Endothelial cell of umbilical vein (primary cell): ENCODE results near the gene IL1RL2. TPM values are rescaled to one million over a fixed set of nuclear protein-coding genes. Genes with fewer than 3 reads are reported as not detected.

ENCODE experiments used
- BruUV-seq: library from RNA; stranded (reverse); fragments of 400-500 nt; replicated peaks from 2 replicates; lab custom pipeline; 2021; lab: Mats Ljungman, UMichigan
- CTCF ChIA-PET: fragments of 300-600, 350-600 bp; sonication (Branson Sonifier 250); formaldehyde crosslinking; loops from one replicate; lab custom pipeline; 2021; ENCODE audit warnings: antibody characterized with exemption, inconsistent platforms; lab: Charles Lee
- POLR2A ChIA-PET: fragments of 300-600, 350-600 bp; sonication (Branson Sonifier 250); formaldehyde crosslinking; loops from one replicate; lab custom pipeline; 2021; ENCODE audit warnings: antibody characterized with exemption, inconsistent platforms; lab: Charles Lee
- DNase-seq: peaks from one replicate; pipeline ENCODE4 v3.0.0-alpha.2; 2011; ENCODE audit warnings: low read depth, low spot score
- FAIRE-seq: peaks from 2 replicates; lab custom pipeline; 2011; peaks lifted over from hg19 to GRCh38; lab: Jason Lieb, UNC
- H2AFZ ChIP-seq: 2 replicates; pipeline ENCODE4 v1.6.0; 2012; ENCODE audit warnings: low read depth, low read length, control low read depth, inconsistent platforms
- H3K27ac ChIP-seq: 2 replicates; pipeline ENCODE4 v1.5.1; 2011; ENCODE audit warnings: low read depth, mild to moderate bottlenecking, control low read depth, low read length, moderate library complexity; ENCODE audit not compliant: insufficient read depth
- H3K27me3 ChIP-seq, 2 experiments: 2 replicates each; pipeline versions ENCODE4 v1.6.0 to v1.6.1; 2011; ENCODE audit warnings: low read length in 2 of 2, mixed read lengths in 1 of 2; ENCODE audit not compliant: control insufficient read depth in 2 of 2, insufficient read depth in 2 of 2
- H3K36me3 ChIP-seq, 2 experiments: 2 replicates in 1 of 2; 3 replicates in 1 of 2; pipeline ENCODE4 v1.5.1; 2011; ENCODE audit warnings: low read length in 2 of 2, mild to moderate bottlenecking in 1 of 2, moderate library complexity in 1 of 2; ENCODE audit not compliant: control insufficient read depth in 2 of 2, insufficient read depth in 2 of 2; ENCODE audit errors: extremely low read depth in 1 of 2
- H3K4me1 ChIP-seq: 3 replicates; pipeline ENCODE4 v1.5.1; 2011; ENCODE audit warnings: mild to moderate bottlenecking, low read length; ENCODE audit not compliant: control insufficient read depth, insufficient read depth; ENCODE audit errors: extremely low read depth
- H3K4me2 ChIP-seq: 2 replicates; pipeline ENCODE4 v1.6.1; 2011; ENCODE audit warnings: low read length, control low read depth, mixed read lengths; ENCODE audit not compliant: insufficient read depth
- H3K4me3 ChIP-seq, 3 experiments: fragments of 200-600 bp in 1 of 3; sonication (generic), shearing (Covaris generic) in 1 of 3; replicated peaks in 1 of 3; 2 replicates each; pipeline ENCODE4 v1.5.1; 2011 to 2016; ENCODE audit warnings: control low read depth in 3 of 3, low read length in 3 of 3, mild to moderate bottlenecking in 2 of 3, inconsistent platforms in 1 of 3, low read depth in 1 of 3, moderate library complexity in 1 of 3; ENCODE audit not compliant: insufficient read depth in 1 of 3
- H3K79me2 ChIP-seq: 2 replicates; pipeline ENCODE4 v1.6.0; 2012; ENCODE audit warnings: low read length, inconsistent platforms; ENCODE audit not compliant: control insufficient read depth, insufficient read depth
- H3K9ac ChIP-seq: replicated peaks from 2 replicates; pipeline ENCODE3; 2011; ENCODE audit warnings: low read length, control low read depth; ENCODE audit not compliant: insufficient read depth; ENCODE audit errors: extremely low read depth
- H3K9me1 ChIP-seq: replicated peaks from 3 replicates; pipeline ENCODE4 v1.6.0; 2011; ENCODE audit warnings: mild to moderate bottlenecking, low read length; ENCODE audit not compliant: control insufficient read depth, insufficient read depth; ENCODE audit errors: extremely low read depth
- H3K9me3 ChIP-seq: replicated peaks from 2 replicates; pipeline ENCODE4 v1.5.1; 2012; ENCODE audit warnings: low read length, inconsistent platforms; ENCODE audit not compliant: control insufficient read depth, insufficient read depth
- H4K20me1 ChIP-seq: replicated peaks from 2 replicates; pipeline ENCODE3; 2011; ENCODE audit warnings: mild to moderate bottlenecking, low read length; ENCODE audit not compliant: control insufficient read depth, insufficient read depth; ENCODE audit errors: extremely low read depth
- EZH2 ChIP-seq: IDR thresholded peaks from 2 replicates; pipeline ENCODE4 v1.6.1; 2012; ENCODE audit warnings: borderline replicate concordance, low read depth, mild to moderate bottlenecking, moderate library complexity, low read length, inconsistent platforms; ENCODE audit not compliant: severe bottlenecking
- FOS ChIP-seq: IDR thresholded peaks from 2 replicates; pipeline ENCODE4 v1.6.1; 2011; ENCODE audit warnings: mild to moderate bottlenecking, low read length, moderate library complexity, borderline replicate concordance; ENCODE audit not compliant: insufficient read depth
- GATA2 ChIP-seq: IDR thresholded peaks from 2 replicates; pipeline ENCODE4 v1.7.0; 2011; ENCODE audit warnings: low read depth, mild to moderate bottlenecking, moderate library complexity, mixed read lengths, low read length; ENCODE audit not compliant: insufficient read length, insufficient read depth
- JUN ChIP-seq: IDR thresholded peaks from 2 replicates; pipeline ENCODE4 v1.6.1; 2011; ENCODE audit warnings: borderline replicate concordance, low read depth; ENCODE audit not compliant: insufficient read length, insufficient read depth
- MYC ChIP-seq: IDR thresholded peaks from one replicate; pipeline ENCODE4 v1.6.1; 2011; ENCODE audit warnings: mild to moderate bottlenecking, low read depth, low read length
- POLR2A ChIP-seq: IDR thresholded peaks from 2 replicates; pipeline ENCODE4 v1.6.1; 2012; ENCODE audit warnings: low read depth, mild to moderate bottlenecking, control low read depth, low read length
- POLR2AphosphoS5 ChIP-seq: IDR thresholded peaks from 2 replicates; pipeline ENCODE4 v1.6.1; 2012; ENCODE audit warnings: low read depth, mild to moderate bottlenecking, control low read depth, low read length, moderate library complexity; ENCODE audit not compliant: insufficient read depth
- dilution Hi-C: fragments of 300-500 bp; cut with MboI; formaldehyde crosslinking; loops from one replicate; pipeline ENCODE4 v1.15.0; 2019; ENCODE audit warnings: low sequenced_read_pairs; ENCODE audit not compliant: extremely low pct_ligation_motif_present
- intact Hi-C: fragments of 100-400 bp; cut with micrococcal nuclease; formaldehyde crosslinking; loops from one replicate; pipeline ENCODE4 v1.10.0; 2022
- polyA plus RNA-seq, 4 experiments: library from polyadenylated mRNA; depleted of rRNA in 3 of 4; stranded (reverse) in 3 of 4; unstranded in 1 of 4; fragments of >200 nt; gene quantifications; 2 replicates each; pipeline versions ENCODE4 v1.2.1 to v1.2.3, GENCODE V29; 2011 to 2012; ENCODE audit warnings: missing spikeins in 1 of 4
- total RNA-seq: library from RNA; stranded (reverse); gene quantifications from 2 replicates; pipeline ENCODE4 v1.2.3, GENCODE V29; 2021
- TF ChIP-seq, protein P1 (sequence below): IDR thresholded peaks from 2 replicates; pipeline ENCODE4 v1.6.1; 2011; ENCODE audit not compliant: insufficient read depth, insufficient read length
- TF ChIP-seq, protein P2 (sequence below), 2 donors: IDR thresholded peaks; 1 replicate in 1 of 2; 2 replicates in 1 of 2; pipeline ENCODE4 v1.5.1; 2011; ENCODE audit warnings: low read length in 2 of 2, mild to moderate bottlenecking in 2 of 2, moderate library complexity in 2 of 2, control low read depth in 1 of 2, inconsistent platforms in 1 of 2, low read depth in 1 of 2; ENCODE audit not compliant: insufficient read depth in 1 of 2; ENCODE audit errors: extremely low read depth in 1 of 2

IL1RL2 gene
- total and polyA plus RNA-seq, 2 donors (not counting 3 experiments of a cell fraction or from before 2014, with no cell fraction given), result 0.11 TPM; not detected in 1

DNA sequence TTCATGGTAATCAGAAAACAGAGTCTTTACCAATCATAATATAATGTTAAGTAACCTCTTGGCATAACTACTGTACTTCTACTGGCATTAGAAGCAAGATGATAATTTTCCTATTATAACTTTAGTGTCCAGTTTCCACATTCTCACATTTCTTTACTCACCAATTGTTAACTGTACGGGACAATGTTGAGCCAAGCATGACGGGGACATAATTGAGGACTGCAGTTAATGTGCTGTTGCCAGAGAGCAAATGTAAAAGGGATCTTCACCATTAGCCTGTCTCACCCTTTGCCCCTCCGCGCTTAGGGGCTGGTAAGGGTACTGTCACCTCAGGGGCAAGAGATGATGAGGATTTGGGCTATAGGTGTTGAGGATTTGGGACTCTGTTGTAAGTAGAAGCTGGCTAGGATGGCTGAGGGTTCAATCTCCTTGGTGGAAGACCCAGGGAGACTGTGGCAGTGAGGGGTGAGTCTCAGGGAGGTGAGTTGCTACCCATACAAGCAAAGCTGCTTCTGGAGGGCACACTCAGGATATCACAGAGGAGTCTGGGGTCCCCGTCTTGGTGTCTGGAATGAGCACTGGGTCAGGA is 70.1 kb downstream of the IL1RL2 start:
- DNase-seq (no peak), FAIRE-seq (no peak)
- ChIA-PET CTCF (interaction anchor here (0.6 to 2.4 kb wide), 4 partner anchors 17 to 186 kb away, joined by 3 to 11 read pairs (median 4); partner anchors contain the start of gene IL18R1), POLR2A (no interaction called here)
- H3K4me2 ChIP-seq, result peak overlapping the region; percentile 88
- no peaks in the 10 kb centered on the region for H3K9me3 ChIP-seq
- H3K27me3 ChIP-seq, result no peaks in the 10 kb centered on the region
- H3K4me1 ChIP-seq, result peaks cover 15% of the 10 kb centered on the region
- no TSS peak for BruUV-seq
- H3K27ac ChIP-seq, result no peak overlapping the region
- H3K79me2 ChIP-seq, result no peaks in the 10 kb centered on the region
- TF ChIP-seq, protein P1, sequence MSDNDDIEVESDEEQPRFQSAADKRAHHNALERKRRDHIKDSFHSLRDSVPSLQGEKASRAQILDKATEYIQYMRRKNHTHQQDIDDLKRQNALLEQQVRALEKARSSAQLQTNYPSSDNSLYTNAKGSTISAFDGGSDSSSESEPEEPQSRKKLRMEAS, result no peak
- TF ChIP-seq JUN, result no peak
- TF ChIP-seq EZH2, result no peak
- TF ChIP-seq, protein P2, sequence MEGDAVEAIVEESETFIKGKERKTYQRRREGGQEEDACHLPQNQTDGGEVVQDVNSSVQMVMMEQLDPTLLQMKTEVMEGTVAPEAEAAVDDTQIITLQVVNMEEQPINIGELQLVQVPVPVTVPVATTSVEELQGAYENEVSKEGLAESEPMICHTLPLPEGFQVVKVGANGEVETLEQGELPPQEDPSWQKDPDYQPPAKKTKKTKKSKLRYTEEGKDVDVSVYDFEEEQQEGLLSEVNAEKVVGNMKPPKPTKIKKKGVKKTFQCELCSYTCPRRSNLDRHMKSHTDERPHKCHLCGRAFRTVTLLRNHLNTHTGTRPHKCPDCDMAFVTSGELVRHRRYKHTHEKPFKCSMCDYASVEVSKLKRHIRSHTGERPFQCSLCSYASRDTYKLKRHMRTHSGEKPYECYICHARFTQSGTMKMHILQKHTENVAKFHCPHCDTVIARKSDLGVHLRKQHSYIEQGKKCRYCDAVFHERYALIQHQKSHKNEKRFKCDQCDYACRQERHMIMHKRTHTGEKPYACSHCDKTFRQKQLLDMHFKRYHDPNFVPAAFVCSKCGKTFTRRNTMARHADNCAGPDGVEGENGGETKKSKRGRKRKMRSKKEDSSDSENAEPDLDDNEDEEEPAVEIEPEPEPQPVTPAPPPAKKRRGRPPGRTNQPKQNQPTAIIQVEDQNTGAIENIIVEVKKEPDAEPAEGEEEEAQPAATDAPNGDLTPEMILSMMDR (IDR thresholded peaks at IDR 0.05; ENCODE audit: extremely low read depth in 1 of 2, insufficient read depth in 1 of 2, low read depth in 1 of 2, low read length in 2 of 2), result no peak
- TF ChIP-seq MYC, result no peak
- TF ChIP-seq GATA2, result no peak
- TF ChIP-seq POLR2A, result no peak
- TF ChIP-seq FOS, result no peak
- no peak for TF ChIP-seq POLR2AphosphoS5
- dilution Hi-C loops (no loop called here), intact Hi-C loops (loop anchor here (5.0 kb wide), 2 partner anchors 45 to 80 kb away; no protein-coding TSS in a partner anchor)
- no peaks in the 10 kb centered on the region for H4K20me1 ChIP-seq
- H3K4me3 ChIP-seq, result no peak overlapping the region
- H2AFZ ChIP-seq, result peak overlapping the region; percentile 73
- H3K9ac ChIP-seq, result no peak overlapping the region
- H3K9me1 ChIP-seq, result no peaks in the 10 kb centered on the region
- H3K36me3 ChIP-seq, result no peaks in the 10 kb centered on the region
